ENCODE data around the gene SLC7A11.

DNA sequence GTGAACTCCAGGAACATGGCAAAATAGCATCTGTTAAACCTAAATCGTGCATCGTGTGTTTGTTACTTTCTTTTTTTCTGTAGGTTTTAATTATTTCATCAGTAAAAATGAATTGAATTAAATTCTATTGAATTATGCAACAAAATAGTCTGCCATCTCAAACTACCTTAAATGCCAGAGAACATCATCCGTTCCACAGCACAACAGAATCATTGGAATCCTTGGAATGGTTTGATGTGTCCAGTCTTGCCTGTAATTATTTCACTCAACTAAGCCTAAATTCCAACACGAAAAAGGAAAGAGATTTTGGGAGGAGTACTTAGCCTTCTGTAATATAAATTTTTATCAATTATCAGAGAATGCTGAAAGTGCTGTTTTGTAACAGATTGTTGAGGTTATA is 17.1 kb upstream of the SLC7A11 start:
- TF ChIP-seq, protein P1, sequence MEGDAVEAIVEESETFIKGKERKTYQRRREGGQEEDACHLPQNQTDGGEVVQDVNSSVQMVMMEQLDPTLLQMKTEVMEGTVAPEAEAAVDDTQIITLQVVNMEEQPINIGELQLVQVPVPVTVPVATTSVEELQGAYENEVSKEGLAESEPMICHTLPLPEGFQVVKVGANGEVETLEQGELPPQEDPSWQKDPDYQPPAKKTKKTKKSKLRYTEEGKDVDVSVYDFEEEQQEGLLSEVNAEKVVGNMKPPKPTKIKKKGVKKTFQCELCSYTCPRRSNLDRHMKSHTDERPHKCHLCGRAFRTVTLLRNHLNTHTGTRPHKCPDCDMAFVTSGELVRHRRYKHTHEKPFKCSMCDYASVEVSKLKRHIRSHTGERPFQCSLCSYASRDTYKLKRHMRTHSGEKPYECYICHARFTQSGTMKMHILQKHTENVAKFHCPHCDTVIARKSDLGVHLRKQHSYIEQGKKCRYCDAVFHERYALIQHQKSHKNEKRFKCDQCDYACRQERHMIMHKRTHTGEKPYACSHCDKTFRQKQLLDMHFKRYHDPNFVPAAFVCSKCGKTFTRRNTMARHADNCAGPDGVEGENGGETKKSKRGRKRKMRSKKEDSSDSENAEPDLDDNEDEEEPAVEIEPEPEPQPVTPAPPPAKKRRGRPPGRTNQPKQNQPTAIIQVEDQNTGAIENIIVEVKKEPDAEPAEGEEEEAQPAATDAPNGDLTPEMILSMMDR (conservative IDR thresholded peaks at IDR 0.05; ENCODE audit: low read depth, low read length): no peak
- no peak for TF ChIP-seq POLR2A (IDR thresholded peaks at IDR 0.05; ENCODE audit: low read depth, low read length)
- TF ChIP-seq CHD1 (IDR thresholded peaks at IDR 0.05; ENCODE audit: low read depth, low read length): no peak
- TF ChIP-seq, protein P2, sequence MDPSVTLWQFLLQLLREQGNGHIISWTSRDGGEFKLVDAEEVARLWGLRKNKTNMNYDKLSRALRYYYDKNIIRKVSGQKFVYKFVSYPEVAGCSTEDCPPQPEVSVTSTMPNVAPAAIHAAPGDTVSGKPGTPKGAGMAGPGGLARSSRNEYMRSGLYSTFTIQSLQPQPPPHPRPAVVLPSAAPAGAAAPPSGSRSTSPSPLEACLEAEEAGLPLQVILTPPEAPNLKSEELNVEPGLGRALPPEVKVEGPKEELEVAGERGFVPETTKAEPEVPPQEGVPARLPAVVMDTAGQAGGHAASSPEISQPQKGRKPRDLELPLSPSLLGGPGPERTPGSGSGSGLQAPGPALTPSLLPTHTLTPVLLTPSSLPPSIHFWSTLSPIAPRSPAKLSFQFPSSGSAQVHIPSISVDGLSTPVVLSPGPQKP (IDR thresholded peaks at IDR 0.05; ENCODE audit: borderline replicate concordance, low read depth, low read length): no peak
- TF ChIP-seq, protein P3, sequence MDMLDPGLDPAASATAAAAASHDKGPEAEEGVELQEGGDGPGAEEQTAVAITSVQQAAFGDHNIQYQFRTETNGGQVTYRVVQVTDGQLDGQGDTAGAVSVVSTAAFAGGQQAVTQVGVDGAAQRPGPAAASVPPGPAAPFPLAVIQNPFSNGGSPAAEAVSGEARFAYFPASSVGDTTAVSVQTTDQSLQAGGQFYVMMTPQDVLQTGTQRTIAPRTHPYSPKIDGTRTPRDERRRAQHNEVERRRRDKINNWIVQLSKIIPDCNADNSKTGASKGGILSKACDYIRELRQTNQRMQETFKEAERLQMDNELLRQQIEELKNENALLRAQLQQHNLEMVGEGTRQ (IDR thresholded peaks at IDR 0.05; ENCODE audit: low read depth, low read length): no peak
- TF ChIP-seq RFX5 (IDR thresholded peaks at IDR 0.05; ENCODE audit: low read depth, low read length): no peak

Data from IMR-90 (cell line).